ENCODE measurements around the gene B3GNT3. TPM values are rescaled to one million over a fixed set of nuclear protein-coding genes. Genes with fewer than 3 reads are reported as not detected.

Gene B3GNT3
- total and polyA plus RNA-seq, 2 of the 13 experiments (the other 11 are each of a cell fraction or from before 2014, with no cell fraction given): 0.86 to 4.0 TPM

GRCh38 chr19:17796013-17796837 is 1.3 kb downstream of the B3GNT3 start (continued):
- TF ChIP-seq ZNF556 (CRISPR knock-in tag; IDR thresholded peaks at IDR 0.05; ENCODE audit: borderline replicate concordance): 0 out of 2 replicates have a peak, but pooled peaks have one; percentile 62
- no peak for TF ChIP-seq RELA (CRISPR knock-in tag; IDR thresholded peaks at IDR 0.05)
- TF ChIP-seq ZFP62 (CRISPR knock-in tag; IDR thresholded peaks at IDR 0.05): no peak
- TF ChIP-seq NFKB2 (CRISPR knock-in tag; IDR thresholded peaks at IDR 0.05; ENCODE audit: borderline replicate concordance): no peak
- no peak for TF ChIP-seq ZSCAN22 (CRISPR knock-in tag; IDR thresholded peaks at IDR 0.05)
- TF ChIP-seq SPEN (CRISPR knock-in tag; IDR thresholded peaks at IDR 0.05; ENCODE audit: low read depth): no peak
- no peak for TF ChIP-seq WIZ (CRISPR knock-in tag; IDR thresholded peaks at IDR 0.05)
- no peak for TF ChIP-seq ZNF678 (CRISPR knock-in tag; IDR thresholded peaks at IDR 0.05)
- no peak for TF ChIP-seq ZNF619 (CRISPR knock-in tag; IDR thresholded peaks at IDR 0.05)
- no peak for TF ChIP-seq THAP11 (CRISPR knock-in tag; IDR thresholded peaks at IDR 0.05)
- peak; percentile 56 for TF ChIP-seq PPARG (CRISPR knock-in tag; conservative IDR thresholded peaks at IDR 0.05)
- TF ChIP-seq ZNF335 (CRISPR knock-in tag; IDR thresholded peaks at IDR 0.05): 0 out of 2 replicates have a peak, but pooled peaks have one; percentile 43
- no peak for TF ChIP-seq ETV6 (CRISPR knock-in tag; conservative IDR thresholded peaks at IDR 0.05)
- 0 out of 2 replicates have a peak, but pooled peaks have one; percentile 19 for TF ChIP-seq ZFP36L1 (CRISPR knock-in tag; IDR thresholded peaks at IDR 0.05)
- no peak for TF ChIP-seq ELF1 (CRISPR knock-in tag; IDR thresholded peaks at IDR 0.05)
- peak; percentile 63 for TF ChIP-seq GABPB1 (CRISPR knock-in tag; IDR thresholded peaks at IDR 0.05)
- TF ChIP-seq TAF15 (IDR thresholded peaks at IDR 0.05; ENCODE audit: low read depth, low read length, poor library complexity, severe bottlenecking): no peak
- no peak for TF ChIP-seq ZSCAN9 (CRISPR knock-in tag; IDR thresholded peaks at IDR 0.05; ENCODE audit: borderline replicate concordance)
- TF ChIP-seq ZNF263 (CRISPR knock-in tag; IDR thresholded peaks at IDR 0.05): no peak
- no peak for TF ChIP-seq KIAA2018 (CRISPR knock-in tag; IDR thresholded peaks at IDR 0.05; ENCODE audit: borderline replicate concordance)
- TF ChIP-seq ZNF230 (CRISPR knock-in tag; IDR thresholded peaks at IDR 0.05): no peak
- no peak for TF ChIP-seq ZMAT5 (CRISPR knock-in tag; IDR thresholded peaks at IDR 0.05; ENCODE audit: borderline replicate concordance, low read depth)
- no peak for TF ChIP-seq ZNF552 (CRISPR knock-in tag; IDR thresholded peaks at IDR 0.05; ENCODE audit: borderline replicate concordance)
- no peak for TF ChIP-seq ZNF703 (CRISPR knock-in tag; IDR thresholded peaks at IDR 0.05; ENCODE audit: borderline replicate concordance)

All from HepG2 (cell line).